ENCODE data around the gene BOD1L1.

Gene BOD1L1

GRCh38 chr4:13524504-13525243, 102.9 kb downstream of the BOD1L1 start:
- FAIRE-seq (no peak), DNase-seq (ENCODE audit: insufficient read length, low spot score) (no peak)
- no peak for TF ChIP-seq CTCF (IDR thresholded peaks at IDR 0.05; ENCODE audit: insufficient read depth, missing control alignments)

GRCh38 chr4:13523591-13524503, 103.7 kb downstream of the BOD1L1 start:
- no peak for TF ChIP-seq CTCF (IDR thresholded peaks at IDR 0.05; ENCODE audit: insufficient read depth, missing control alignments)
- FAIRE-seq, result no peak
- DNase-seq (ENCODE audit: insufficient read length, low spot score), result no peak

GRCh38 chr4:13523105-13523477, 104.4 kb downstream of the BOD1L1 start:
- FAIRE-seq (no peak), DNase-seq (ENCODE audit: insufficient read length, low spot score) (no peak)
- no peak for TF ChIP-seq CTCF (IDR thresholded peaks at IDR 0.05; ENCODE audit: insufficient read depth, missing control alignments)

GRCh38 chr4:13522282-13523104, 105.0 kb downstream of the BOD1L1 start:
- FAIRE-seq, result no peak
- DNase-seq (ENCODE audit: insufficient read length, low spot score), result no peak
- no peak for TF ChIP-seq CTCF (IDR thresholded peaks at IDR 0.05; ENCODE audit: insufficient read depth, missing control alignments)

- no peak for TF ChIP-seq CTCF (IDR thresholded peaks at IDR 0.05; ENCODE audit: insufficient read depth, missing control alignments)
- FAIRE-seq (no peak), DNase-seq (ENCODE audit: insufficient read length, low spot score) (no peak)
Observed at GRCh38 chr4:13521047-13521446, 106.5 kb downstream of the BOD1L1 start.

Data from D721Med (cell line).